ENCODE data around the gene ZNF420.

DNA sequence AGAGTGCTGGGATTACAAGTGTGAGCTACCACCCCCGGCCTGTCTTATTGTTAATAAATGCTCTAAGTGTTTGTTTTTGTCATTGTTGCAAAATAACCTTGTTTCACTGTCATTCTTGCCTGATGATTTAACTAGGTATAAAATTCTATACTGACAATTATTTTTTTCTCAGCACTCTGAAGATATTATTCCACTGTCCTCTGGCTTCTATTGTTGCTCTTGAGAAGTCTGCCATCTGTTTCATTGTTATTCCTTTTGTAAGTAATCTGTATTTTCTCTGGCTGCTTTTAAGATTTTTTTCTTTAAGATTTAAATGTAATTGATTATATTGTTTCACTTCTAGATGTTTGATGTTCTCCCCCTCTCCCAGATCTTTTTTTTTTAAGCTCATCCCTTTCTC is 17.6 kb downstream of the ZNF420 start:
- TF ChIP-seq, protein P1, sequence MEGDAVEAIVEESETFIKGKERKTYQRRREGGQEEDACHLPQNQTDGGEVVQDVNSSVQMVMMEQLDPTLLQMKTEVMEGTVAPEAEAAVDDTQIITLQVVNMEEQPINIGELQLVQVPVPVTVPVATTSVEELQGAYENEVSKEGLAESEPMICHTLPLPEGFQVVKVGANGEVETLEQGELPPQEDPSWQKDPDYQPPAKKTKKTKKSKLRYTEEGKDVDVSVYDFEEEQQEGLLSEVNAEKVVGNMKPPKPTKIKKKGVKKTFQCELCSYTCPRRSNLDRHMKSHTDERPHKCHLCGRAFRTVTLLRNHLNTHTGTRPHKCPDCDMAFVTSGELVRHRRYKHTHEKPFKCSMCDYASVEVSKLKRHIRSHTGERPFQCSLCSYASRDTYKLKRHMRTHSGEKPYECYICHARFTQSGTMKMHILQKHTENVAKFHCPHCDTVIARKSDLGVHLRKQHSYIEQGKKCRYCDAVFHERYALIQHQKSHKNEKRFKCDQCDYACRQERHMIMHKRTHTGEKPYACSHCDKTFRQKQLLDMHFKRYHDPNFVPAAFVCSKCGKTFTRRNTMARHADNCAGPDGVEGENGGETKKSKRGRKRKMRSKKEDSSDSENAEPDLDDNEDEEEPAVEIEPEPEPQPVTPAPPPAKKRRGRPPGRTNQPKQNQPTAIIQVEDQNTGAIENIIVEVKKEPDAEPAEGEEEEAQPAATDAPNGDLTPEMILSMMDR (conservative IDR thresholded peaks at IDR 0.05 in 1 of 2, IDR thresholded peaks at IDR 0.05 in 1 of 2; ENCODE audit: extremely low read depth in 1 of 2, insufficient read depth in 1 of 2, low read depth in 1 of 2, low read length in 2 of 2): no peak
- TF ChIP-seq EZH2 (IDR thresholded peaks at IDR 0.05; ENCODE audit: borderline replicate concordance, low read length): no peak

Data from mammary epithelial cell (primary cell).